HCT116 (cell line): ENCODE results near the gene EPHA4. TPM values are rescaled to one million over a fixed set of nuclear protein-coding genes. Genes with fewer than 3 reads are reported as not detected.
A peak's percentile ranks its signal among the peaks of the same experiment; 100 is the strongest.

Experiments used
- ATAC-seq: fragments of 200-7000 bp; cut with Tn5 transposase; 2 replicates; pipeline ENCODE4 v1.9.1; 2020; ENCODE audit warnings: mild to moderate bottlenecking, moderate library complexity
- BruUV-seq: library from RNA; stranded (reverse); fragments of 400-500 nt; replicated peaks from 2 replicates; lab custom pipeline; 2021; lab: Mats Ljungman, UMichigan
- CTCF ChIA-PET: fragments of 300-600 bp; sonication (Branson Sonifier 250); formaldehyde crosslinking; loops from one replicate; lab custom pipeline; 2021; ENCODE audit warnings: antibody characterized with exemption; lab: Charles Lee
- POLR2A ChIA-PET: fragments of 300-600, 350-600 bp; sonication (Branson Sonifier 250); formaldehyde crosslinking; loops from one replicate; lab custom pipeline; 2021; ENCODE audit warnings: antibody characterized with exemption; lab: Charles Lee
- RAD21 ChIA-PET, 2 experiments: fragments of 300-600 bp; sonication (Branson Sonifier 250); formaldehyde crosslinking; loops; one replicate each; lab custom pipeline; 2023; ENCODE audit warnings: low total read pairs in 2 of 2; ENCODE audit not compliant: uncharacterized antibody in 2 of 2, unreplicated experiment in 2 of 2, low non-redundant PET in 1 of 2; lab: Charles Lee
- DNase-seq: peaks from one replicate; pipeline ENCODE4 v3.0.0-alpha.2; 2010; ENCODE audit warnings: low read depth, low spot score
- H2AFZ ChIP-seq: fragments of 200-600 bp; shearing (Covaris generic), sonication (generic); 2 replicates; pipeline ENCODE4 v1.6.1; 2017; ENCODE audit warnings: low read depth, mixed run types, mixed read lengths, antibody characterized with exemption, low read length; ENCODE audit not compliant: poor library complexity, severe bottlenecking
- H3K27ac ChIP-seq: 2 replicates; pipeline ENCODE4 v1.5.1; 2012; ENCODE audit warnings: low read depth, low read length
- H3K27me3 ChIP-seq: fragments of 200-600 bp; sonication (generic); 2 replicates; pipeline ENCODE4 v1.6.1; 2016; ENCODE audit warnings: mixed run types, low read length, mixed read lengths; ENCODE audit not compliant: insufficient read depth
- H3K36me3 ChIP-seq, 2 experiments: fragments of 200-500 bp in 1 of 2; fragments of 200-600 bp in 1 of 2; sonication (Bioruptor generic) in 1 of 2; sonication (generic) in 1 of 2; 2 replicates each; pipeline versions ENCODE4 v1.5.1 to v1.6.1; 2014 to 2016; ENCODE audit warnings: low read length in 2 of 2, inconsistent platforms in 1 of 2, mixed read lengths in 1 of 2, mixed run types in 1 of 2; ENCODE audit not compliant: insufficient read depth in 2 of 2, control insufficient read depth in 1 of 2
- H3K4me1 ChIP-seq, 2 experiments: fragments of 200-600 bp in 1 of 2; sonication (generic) in 1 of 2; 2 replicates each; pipeline versions ENCODE4 v1.5.1 to v1.6.1; 2012 to 2017; ENCODE audit warnings: low read length in 2 of 2, inconsistent platforms in 1 of 2, mild to moderate bottlenecking in 1 of 2, mixed read lengths in 1 of 2, mixed run types in 1 of 2, moderate library complexity in 1 of 2; ENCODE audit not compliant: insufficient read depth in 2 of 2, control insufficient read depth in 1 of 2
- H3K4me2 ChIP-seq: fragments of 200-600 bp; sonication (generic); 2 replicates; pipeline ENCODE4 v1.6.1; 2017; ENCODE audit warnings: mixed run types, low read length, mixed read lengths
- H3K4me3 ChIP-seq, 2 experiments: fragments of 200-600 bp in 1 of 2; sonication (generic) in 1 of 2; replicated peaks in 1 of 2; 2 replicates each; pipeline ENCODE4 v1.5.1; 2011 to 2016; ENCODE audit warnings: low read length in 2 of 2, control low read depth in 1 of 2, low read depth in 1 of 2, mild to moderate bottlenecking in 1 of 2, mixed read lengths in 1 of 2, mixed run types in 1 of 2
- H3K79me2 ChIP-seq: fragments of 200-600 bp; sonication (generic); 2 replicates; pipeline ENCODE4 v1.6.1; 2017; ENCODE audit warnings: mild to moderate bottlenecking, mixed run types, low read length, moderate library complexity, mixed read lengths; ENCODE audit not compliant: insufficient read depth
- H3K9ac ChIP-seq: fragments of 200-600 bp; sonication (generic); 2 replicates; pipeline ENCODE4 v1.6.1; 2016; ENCODE audit warnings: low read length, mixed read lengths
- H3K9me2 ChIP-seq: fragments of 200-600 bp; sonication (generic), shearing (Covaris generic); 2 replicates; pipeline ENCODE4 v1.6.1; 2017; ENCODE audit warnings: mixed run types, mild to moderate bottlenecking, moderate library complexity; ENCODE audit not compliant: insufficient read depth
- H3K9me3 ChIP-seq, 2 experiments: fragments of 200-500 bp in 1 of 2; fragments of 200-600 bp in 1 of 2; sonication (Bioruptor generic) in 1 of 2; sonication (generic) in 1 of 2; 2 replicates each; pipeline ENCODE4 v1.6.1; 2014 to 2017; ENCODE audit warnings: low read length in 2 of 2, mixed read lengths in 2 of 2, inconsistent platforms in 1 of 2, low read depth in 1 of 2, mild to moderate bottlenecking in 1 of 2, mixed run types in 1 of 2, moderate library complexity in 1 of 2; ENCODE audit not compliant: control insufficient read depth in 1 of 2, insufficient read depth in 1 of 2
- H4K20me1 ChIP-seq: fragments of 200-600 bp; sonication (generic), shearing (Covaris generic); 2 replicates; pipeline ENCODE4 v1.6.1; 2017; ENCODE audit warnings: mixed run types, mild to moderate bottlenecking, moderate library complexity; ENCODE audit not compliant: insufficient read depth
- CEBPB ChIP-seq: IDR thresholded peaks from 2 replicates; pipeline ENCODE4 v1.6.1; 2012; ENCODE audit warnings: low read depth
- EGR1 ChIP-seq: IDR thresholded peaks from 2 replicates; pipeline ENCODE4 v1.6.1; 2012; ENCODE audit warnings: low read depth
- ELF1 ChIP-seq: IDR thresholded peaks from 2 replicates; pipeline ENCODE4 v1.6.1; 2012; ENCODE audit warnings: low read depth, borderline replicate concordance
- EZH2phosphoT487 ChIP-seq: fragments of 200-600 bp; IDR thresholded peaks from 2 replicates; pipeline ENCODE4 v1.6.1; 2018; ENCODE audit warnings: antibody characterized with exemption, borderline replicate concordance
- FOSL1 ChIP-seq: IDR thresholded peaks from 2 replicates; pipeline ENCODE4 v1.6.1; 2012; ENCODE audit warnings: low read depth
- JUND ChIP-seq: IDR thresholded peaks from 2 replicates; pipeline ENCODE4 v1.6.1; 2012
- POLR2AphosphoS5 ChIP-seq: IDR thresholded peaks from 2 replicates; pipeline ENCODE4 v1.6.1; 2011; ENCODE audit warnings: mild to moderate bottlenecking, low read depth, low read length, moderate library complexity
- SIN3A ChIP-seq: IDR thresholded peaks from 2 replicates; pipeline ENCODE4 v1.6.1; 2012; ENCODE audit warnings: low read depth
- SP1 ChIP-seq: IDR thresholded peaks from 2 replicates; pipeline ENCODE4 v1.6.1; 2012; ENCODE audit warnings: low read depth
- SRF ChIP-seq: IDR thresholded peaks from 2 replicates; pipeline ENCODE4 v1.6.1; 2012; ENCODE audit warnings: low read depth
- TCF7L2 ChIP-seq: IDR thresholded peaks from 2 replicates; pipeline ENCODE4 v1.7.0; 2011; ENCODE audit warnings: borderline replicate concordance, inconsistent platforms; ENCODE audit not compliant: insufficient read depth, insufficient read length; ENCODE audit errors: extremely low read depth
- ZNF274 ChIP-seq: fragments of 200-500 bp; sonication (Bioruptor generic); IDR thresholded peaks from 2 replicates; pipeline ENCODE4 v1.6.1; 2014; ENCODE audit warnings: mild to moderate bottlenecking, low read depth, low read length, inconsistent platforms
- intact Hi-C: fragments of 100-400 bp; cut with micrococcal nuclease; formaldehyde crosslinking; loops from 2 replicates; pipeline ENCODE4 v1.10.0; 2022
- total RNA-seq: library from RNA; stranded (reverse); gene quantifications from one replicate; pipeline ENCODE4 v1.2.1, GENCODE V29; 2021; ENCODE audit not compliant: unreplicated experiment
- TF ChIP-seq, protein P1 (sequence below): IDR thresholded peaks from 2 replicates; pipeline ENCODE4 v1.6.1; 2011; ENCODE audit warnings: mild to moderate bottlenecking, low read length, moderate library complexity; ENCODE audit not compliant: insufficient replicate concordance; ENCODE audit errors: extremely low read depth
- TF ChIP-seq, protein P2 (sequence below), 3 experiments: fragments of 200-600 bp in 1 of 3; sonication (generic) in 1 of 3; IDR thresholded peaks in 2 of 3; conservative IDR thresholded peaks in 1 of 3; 2 replicates each; pipeline ENCODE4 v1.5.1; 2012 to 2017; ENCODE audit warnings: low read depth in 2 of 3, low read length in 2 of 3, antibody characterized with exemption in 1 of 3, borderline replicate concordance in 1 of 3, control low read depth in 1 of 3, mild to moderate bottlenecking in 1 of 3, mixed read lengths in 1 of 3, mixed run types in 1 of 3, moderate library complexity in 1 of 3; ENCODE audit not compliant: insufficient read depth in 1 of 3

EPHA4 gene
- total RNA-seq, 1 experiment from 2014 or later = 3.5 TPM

DNA sequence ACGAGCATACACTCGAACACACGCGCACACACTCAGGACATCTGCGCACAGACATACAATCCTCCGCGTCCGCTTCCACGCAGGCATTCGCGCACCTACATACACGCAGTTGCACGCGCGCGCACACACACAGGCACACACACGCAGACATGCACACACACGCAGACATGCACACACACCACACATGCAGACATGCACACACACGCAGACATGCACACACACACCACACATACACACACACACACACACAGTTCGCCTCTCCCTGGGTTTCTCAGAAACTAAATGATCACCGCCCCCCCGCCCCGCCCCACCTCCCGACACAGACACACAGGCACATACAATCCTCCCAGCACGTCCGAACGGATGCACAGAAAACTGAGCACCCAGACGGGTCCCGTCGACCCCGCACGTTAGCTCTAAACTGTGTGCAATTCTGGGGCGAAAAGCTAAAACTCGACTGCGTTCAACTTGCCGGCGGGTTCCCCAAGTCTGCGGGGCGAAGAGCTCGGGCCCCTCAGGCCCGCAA is 1.0 kb downstream of the EPHA4 start:
- BruUV-seq = no TSS peak
- intact Hi-C loops = loop anchor here (5.0 to 10.0 kb wide), 2 partner anchors 1426 to 1574 kb away; no protein-coding TSS in a partner anchor
- ATAC-seq (no peak), DNase-seq (no peak)
- peaks cover 21% of the 10 kb centered on the region for H3K27me3 ChIP-seq
- H3K9ac ChIP-seq = no peak overlapping the region
- peaks cover 0 to 19% of the 10 kb centered on the region in 2 experiments; a peak in 3 of 4 replicates for H3K4me1 ChIP-seq
- TF ChIP-seq ZNF274 = no peak
- TF ChIP-seq, protein P1, sequence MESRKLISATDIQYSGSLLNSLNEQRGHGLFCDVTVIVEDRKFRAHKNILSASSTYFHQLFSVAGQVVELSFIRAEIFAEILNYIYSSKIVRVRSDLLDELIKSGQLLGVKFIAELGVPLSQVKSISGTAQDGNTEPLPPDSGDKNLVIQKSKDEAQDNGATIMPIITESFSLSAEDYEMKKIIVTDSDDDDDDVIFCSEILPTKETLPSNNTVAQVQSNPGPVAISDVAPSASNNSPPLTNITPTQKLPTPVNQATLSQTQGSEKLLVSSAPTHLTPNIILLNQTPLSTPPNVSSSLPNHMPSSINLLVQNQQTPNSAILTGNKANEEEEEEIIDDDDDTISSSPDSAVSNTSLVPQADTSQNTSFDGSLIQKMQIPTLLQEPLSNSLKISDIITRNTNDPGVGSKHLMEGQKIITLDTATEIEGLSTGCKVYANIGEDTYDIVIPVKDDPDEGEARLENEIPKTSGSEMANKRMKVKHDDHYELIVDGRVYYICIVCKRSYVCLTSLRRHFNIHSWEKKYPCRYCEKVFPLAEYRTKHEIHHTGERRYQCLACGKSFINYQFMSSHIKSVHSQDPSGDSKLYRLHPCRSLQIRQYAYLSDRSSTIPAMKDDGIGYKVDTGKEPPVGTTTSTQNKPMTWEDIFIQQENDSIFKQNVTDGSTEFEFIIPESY = no peak
- TF ChIP-seq, protein P2, sequence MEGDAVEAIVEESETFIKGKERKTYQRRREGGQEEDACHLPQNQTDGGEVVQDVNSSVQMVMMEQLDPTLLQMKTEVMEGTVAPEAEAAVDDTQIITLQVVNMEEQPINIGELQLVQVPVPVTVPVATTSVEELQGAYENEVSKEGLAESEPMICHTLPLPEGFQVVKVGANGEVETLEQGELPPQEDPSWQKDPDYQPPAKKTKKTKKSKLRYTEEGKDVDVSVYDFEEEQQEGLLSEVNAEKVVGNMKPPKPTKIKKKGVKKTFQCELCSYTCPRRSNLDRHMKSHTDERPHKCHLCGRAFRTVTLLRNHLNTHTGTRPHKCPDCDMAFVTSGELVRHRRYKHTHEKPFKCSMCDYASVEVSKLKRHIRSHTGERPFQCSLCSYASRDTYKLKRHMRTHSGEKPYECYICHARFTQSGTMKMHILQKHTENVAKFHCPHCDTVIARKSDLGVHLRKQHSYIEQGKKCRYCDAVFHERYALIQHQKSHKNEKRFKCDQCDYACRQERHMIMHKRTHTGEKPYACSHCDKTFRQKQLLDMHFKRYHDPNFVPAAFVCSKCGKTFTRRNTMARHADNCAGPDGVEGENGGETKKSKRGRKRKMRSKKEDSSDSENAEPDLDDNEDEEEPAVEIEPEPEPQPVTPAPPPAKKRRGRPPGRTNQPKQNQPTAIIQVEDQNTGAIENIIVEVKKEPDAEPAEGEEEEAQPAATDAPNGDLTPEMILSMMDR (IDR thresholded peaks at IDR 0.05 in 2 of 3, conservative IDR thresholded peaks at IDR 0.05 in 1 of 3; ENCODE audit: borderline replicate concordance in 1 of 3, insufficient read depth in 1 of 3, low read depth in 2 of 3, low read length in 2 of 3) = no peak
- TF ChIP-seq SIN3A = no peak
- TF ChIP-seq EZH2phosphoT487 = no peak
- no peak for TF ChIP-seq EGR1
- TF ChIP-seq POLR2AphosphoS5 = no peak
- no peak for TF ChIP-seq CEBPB
- no peak for TF ChIP-seq TCF7L2
- TF ChIP-seq JUND = no peak
- no peak for TF ChIP-seq ELF1
- TF ChIP-seq SRF = no peak
- TF ChIP-seq FOSL1 = no peak
- no peak for TF ChIP-seq SP1
- CTCF ChIA-PET = no interaction called here
- POLR2A ChIA-PET = no interaction called here
- H4K20me1 ChIP-seq = no peaks in the 10 kb centered on the region
- H3K79me2 ChIP-seq = no peaks in the 10 kb centered on the region
- H3K4me2 ChIP-seq = peak overlapping the region; percentile 96
- H2AFZ ChIP-seq = no peak overlapping the region
- no peaks in the 10 kb centered on the region for H3K9me2 ChIP-seq
- RAD21 ChIA-PET = no interaction called here
- peak overlapping the region in 1 of 2 experiments; percentile 71; a peak in 1 of 4 replicates for H3K4me3 ChIP-seq
- H3K27ac ChIP-seq = no peak overlapping the region
- no peaks in the 10 kb centered on the region for H3K9me3 ChIP-seq
- H3K36me3 ChIP-seq = no peaks in the 10 kb centered on the region
